GM21529 (cell line): ENCODE results near the gene CHD9.
A peak's percentile ranks its signal among the peaks of the same experiment; 100 is the strongest.
"Not testable (repeated sequence)": the region's sequence is repeated elsewhere in the genome, so short reads cannot be mapped to it uniquely, and the experiment has no call there.

Experiments
- ATAC-seq: cut with Tn5 transposase; IDR thresholded peaks from one replicate; pipeline ENCODE4 v1.9.1; 2021; ENCODE audit not compliant: unreplicated experiment

The CHD9 gene

GRCh38 chr16:53071748-53072301 is 17.0 kb downstream of the CHD9 start:
- peak; percentile 59 for ATAC-seq

GRCh38 chr16:53073022-53073421 is 18.2 kb downstream of the CHD9 start:
- ATAC-seq, result no peak

GRCh38 chr16:53074296-53074695 is 19.5 kb downstream of the CHD9 start:
- not testable (repeated sequence) for ATAC-seq

- ATAC-seq, result not testable (repeated sequence)
Measured at GRCh38 chr16:53075461-53075860, 20.7 kb downstream of the CHD9 start.

- ATAC-seq, result no peak
Measured at GRCh38 chr16:53078247-53078646, 23.5 kb downstream of the CHD9 start.

GRCh38 chr16:53078765-53079485 is 24.1 kb downstream of the CHD9 start:
- no peak for ATAC-seq

GRCh38 chr16:53080345-53081031 is 25.7 kb downstream of the CHD9 start:
- ATAC-seq, result no peak

- ATAC-seq, result no peak
Measured at GRCh38 chr16:53081032-53081424, 26.2 kb downstream of the CHD9 start.

- no peak for ATAC-seq
Measured at GRCh38 chr16:53081686-53082407, 27.1 kb downstream of the CHD9 start.

GRCh38 chr16:53082509-53082908 is 27.7 kb downstream of the CHD9 start:
- ATAC-seq, result no peak

- no peak for ATAC-seq
Measured at GRCh38 chr16:53083119-53083518, 28.3 kb downstream of the CHD9 start.

- ATAC-seq, result no peak
Measured at GRCh38 chr16:53084141-53084541, 29.4 kb downstream of the CHD9 start.

GRCh38 chr16:53084746-53085334 is 30.0 kb downstream of the CHD9 start:
- ATAC-seq, result no peak

- ATAC-seq, result no peak
Measured at GRCh38 chr16:53085369-53085843, 30.6 kb downstream of the CHD9 start.

GRCh38 chr16:53085931-53086421 is 31.2 kb downstream of the CHD9 start:
- no peak for ATAC-seq

- no peak for ATAC-seq
Measured at GRCh38 chr16:53087101-53087500, 32.3 kb downstream of the CHD9 start.

GRCh38 chr16:53089434-53090285 is 34.9 kb downstream of the CHD9 start:
- ATAC-seq, result no peak

GRCh38 chr16:53090286-53090590 is 35.4 kb downstream of the CHD9 start:
- ATAC-seq, result no peak

GRCh38 chr16:53090591-53091411 is 36.0 kb downstream of the CHD9 start:
- ATAC-seq, result peak; percentile 61
